ENCODE measurements around the gene DUOXA1. TPM values are rescaled to one million over a fixed set of nuclear protein-coding genes. Genes with fewer than 3 reads are reported as not detected.
"Not testable (repeated sequence)": the region's sequence is repeated elsewhere in the genome, so short reads cannot be mapped to it uniquely, and the experiment has no call there.

Gene DUOXA1
- total RNA-seq, 1 donor from 2014 or later, result 14.4 TPM

GRCh38 chr15:45089712-45090373, 39.8 kb downstream of the DUOXA1 start:
- DNase-seq, result no peak

GRCh38 chr15:45088801-45089711, 40.6 kb downstream of the DUOXA1 start:
- no peak for DNase-seq

- no peak for DNase-seq
Observed at GRCh38 chr15:45087513-45087912, 42.2 kb downstream of the DUOXA1 start.

- no peak for DNase-seq
Observed at GRCh38 chr15:45084163-45084562, 45.5 kb downstream of the DUOXA1 start.

GRCh38 chr15:45083223-45083622, 46.5 kb downstream of the DUOXA1 start:
- no peak for DNase-seq

- not testable (repeated sequence) for DNase-seq
Observed at GRCh38 chr15:45082412-45082811, 47.3 kb downstream of the DUOXA1 start.

- not testable (repeated sequence) for DNase-seq
Observed at GRCh38 chr15:45080593-45080992, 49.1 kb downstream of the DUOXA1 start.

GRCh38 chr15:45079628-45080246, 49.9 kb downstream of the DUOXA1 start:
- not testable (repeated sequence) for DNase-seq

- not testable (repeated sequence) for DNase-seq
Observed at GRCh38 chr15:45079201-45079600, 50.5 kb downstream of the DUOXA1 start.

GRCh38 chr15:45077391-45077790, 52.3 kb downstream of the DUOXA1 start:
- DNase-seq, result not testable (repeated sequence)

GRCh38 chr15:45075440-45076320, 54.0 kb downstream of the DUOXA1 start:
- DNase-seq, result not testable (repeated sequence)

- DNase-seq, result not testable (repeated sequence)
Observed at GRCh38 chr15:45073602-45074001, 56.1 kb downstream of the DUOXA1 start.

GRCh38 chr15:45069942-45070360, 59.7 kb downstream of the DUOXA1 start:
- DNase-seq, result not testable (repeated sequence)

Other genes with a start within 250 kb of the DUOXA1 start
- gene TERB2, start 173.2 kb downstream of the DUOXA1 start, total RNA-seq, result not detected
- gene SORD, start 106.7 kb downstream of the DUOXA1 start, total RNA-seq, result 9.0 TPM
- gene DUOX2, start 15.7 kb downstream of the DUOXA1 start, total RNA-seq, result 0.79 TPM
- gene DUOXA2, start 15.6 kb downstream of the DUOXA1 start, total RNA-seq, result not detected
- 12.6 TPM for gene DUOX1, start 115 bp upstream of the DUOXA1 start, total RNA-seq
- 12.3 TPM for gene SHF, start 58.1 kb upstream of the DUOXA1 start, total RNA-seq
- gene SLC28A2, start 122.4 kb upstream of the DUOXA1 start, total RNA-seq, result not detected
- gene GATM, start 248.7 kb upstream of the DUOXA1 start, total RNA-seq, result 132 TPM

All from skin of body (tissue), 2 donors.